Esophagus muscularis mucosa (tissue), 4 donors: Measurements from ENCODE around the gene ZNF536.

Experiments used
- EP300 ChIP-seq: sonication (generic); formaldehyde crosslinking; IDR thresholded peaks from one replicate; pipeline ENCODE4 v1.6.1; 2017; ENCODE audit warnings: antibody characterized with exemption
- POLR2A ChIP-seq: fragments of 450-650 bp; IDR thresholded peaks from one replicate; pipeline ENCODE4 v1.6.1; 2017; ENCODE audit warnings: antibody characterized with exemption, moderate library complexity, mild to moderate bottlenecking, low read depth
- TF ChIP-seq, protein P1 (sequence below), 3 experiments: fragments of 200-600 bp in 2 of 3; fragments of 450-650 bp in 1 of 3; sonication (generic) in 2 of 3; IDR thresholded peaks; one replicate each; pipeline ENCODE4 v1.5.1; 2017 to 2019; ENCODE audit warnings: antibody characterized with exemption in 3 of 3, mild to moderate bottlenecking in 2 of 3, moderate library complexity in 1 of 3

DNA sequence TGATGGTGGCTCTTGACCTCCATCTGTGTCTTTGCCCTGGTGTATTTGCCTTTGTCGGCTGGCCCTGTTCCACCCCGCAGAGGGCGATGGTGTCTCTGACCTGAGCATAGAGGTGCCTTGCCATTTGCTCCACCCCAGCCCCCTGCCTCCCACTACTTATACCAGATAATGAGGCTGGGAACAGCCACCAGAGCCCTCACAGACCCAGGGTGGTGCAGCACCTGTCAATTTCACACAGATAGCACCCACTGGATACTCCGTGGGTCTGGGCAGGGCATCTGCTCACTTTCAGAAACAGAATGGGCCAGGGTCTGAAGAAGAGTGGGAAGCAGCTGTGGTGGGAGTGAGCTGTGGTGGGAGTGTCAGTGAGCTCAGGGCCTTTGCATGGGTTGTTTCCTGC, 4.1 kb downstream of the ZNF536 start:
- TF ChIP-seq, protein P1, sequence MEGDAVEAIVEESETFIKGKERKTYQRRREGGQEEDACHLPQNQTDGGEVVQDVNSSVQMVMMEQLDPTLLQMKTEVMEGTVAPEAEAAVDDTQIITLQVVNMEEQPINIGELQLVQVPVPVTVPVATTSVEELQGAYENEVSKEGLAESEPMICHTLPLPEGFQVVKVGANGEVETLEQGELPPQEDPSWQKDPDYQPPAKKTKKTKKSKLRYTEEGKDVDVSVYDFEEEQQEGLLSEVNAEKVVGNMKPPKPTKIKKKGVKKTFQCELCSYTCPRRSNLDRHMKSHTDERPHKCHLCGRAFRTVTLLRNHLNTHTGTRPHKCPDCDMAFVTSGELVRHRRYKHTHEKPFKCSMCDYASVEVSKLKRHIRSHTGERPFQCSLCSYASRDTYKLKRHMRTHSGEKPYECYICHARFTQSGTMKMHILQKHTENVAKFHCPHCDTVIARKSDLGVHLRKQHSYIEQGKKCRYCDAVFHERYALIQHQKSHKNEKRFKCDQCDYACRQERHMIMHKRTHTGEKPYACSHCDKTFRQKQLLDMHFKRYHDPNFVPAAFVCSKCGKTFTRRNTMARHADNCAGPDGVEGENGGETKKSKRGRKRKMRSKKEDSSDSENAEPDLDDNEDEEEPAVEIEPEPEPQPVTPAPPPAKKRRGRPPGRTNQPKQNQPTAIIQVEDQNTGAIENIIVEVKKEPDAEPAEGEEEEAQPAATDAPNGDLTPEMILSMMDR (IDR thresholded peaks at IDR 0.05): no peak
- TF ChIP-seq POLR2A: no peak
- TF ChIP-seq EP300: no peak
